Measurements from ENCODE around the gene FYN. TPM values are rescaled to one million over a fixed set of nuclear protein-coding genes. Genes with fewer than 3 reads are reported as not detected.

FYN gene
- total RNA-seq, 1 donor from 2014 or later = 474 TPM

DNA sequence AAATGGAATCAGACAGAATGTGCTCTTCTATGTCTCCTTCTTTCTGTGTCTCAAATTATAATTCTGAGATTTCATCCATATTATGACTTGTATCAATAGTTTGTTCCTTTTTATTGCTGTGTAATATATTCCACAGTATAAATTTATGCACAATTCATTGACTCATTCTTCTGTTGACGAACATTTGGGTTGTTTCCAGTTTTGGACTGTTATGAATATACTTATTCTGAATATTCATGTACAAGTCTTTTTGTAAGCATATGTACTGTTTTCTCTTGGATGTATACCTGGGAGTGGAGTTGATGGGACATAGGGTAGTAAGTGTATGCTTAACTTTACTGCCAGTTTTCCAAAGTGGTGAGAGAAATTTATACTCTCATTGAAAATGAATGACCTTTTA is 239.4 kb downstream of the FYN start:
- H3K36me3 Mint-ChIP-seq (ENCODE audit: low read depth, unreplicated experiment) = peaks cover 3% of the 10 kb centered on the region
- H3K4me3 Mint-ChIP-seq (ENCODE audit: unreplicated experiment) = no peak overlapping the region
- TF ChIP-seq, protein P1, sequence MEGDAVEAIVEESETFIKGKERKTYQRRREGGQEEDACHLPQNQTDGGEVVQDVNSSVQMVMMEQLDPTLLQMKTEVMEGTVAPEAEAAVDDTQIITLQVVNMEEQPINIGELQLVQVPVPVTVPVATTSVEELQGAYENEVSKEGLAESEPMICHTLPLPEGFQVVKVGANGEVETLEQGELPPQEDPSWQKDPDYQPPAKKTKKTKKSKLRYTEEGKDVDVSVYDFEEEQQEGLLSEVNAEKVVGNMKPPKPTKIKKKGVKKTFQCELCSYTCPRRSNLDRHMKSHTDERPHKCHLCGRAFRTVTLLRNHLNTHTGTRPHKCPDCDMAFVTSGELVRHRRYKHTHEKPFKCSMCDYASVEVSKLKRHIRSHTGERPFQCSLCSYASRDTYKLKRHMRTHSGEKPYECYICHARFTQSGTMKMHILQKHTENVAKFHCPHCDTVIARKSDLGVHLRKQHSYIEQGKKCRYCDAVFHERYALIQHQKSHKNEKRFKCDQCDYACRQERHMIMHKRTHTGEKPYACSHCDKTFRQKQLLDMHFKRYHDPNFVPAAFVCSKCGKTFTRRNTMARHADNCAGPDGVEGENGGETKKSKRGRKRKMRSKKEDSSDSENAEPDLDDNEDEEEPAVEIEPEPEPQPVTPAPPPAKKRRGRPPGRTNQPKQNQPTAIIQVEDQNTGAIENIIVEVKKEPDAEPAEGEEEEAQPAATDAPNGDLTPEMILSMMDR (IDR thresholded peaks at IDR 0.05; ENCODE audit: unreplicated experiment) = no peak
- DNase-seq (ENCODE audit: low spot score) = no peak
- peak overlapping the region; percentile 31 for H3K27ac Mint-ChIP-seq (ENCODE audit: unreplicated experiment)
- H3K4me1 Mint-ChIP-seq (ENCODE audit: unreplicated experiment) = peaks cover 12% of the 10 kb centered on the region
- peaks cover 4% of the 10 kb centered on the region for H3K27me3 Mint-ChIP-seq (ENCODE audit: unreplicated experiment)
- H3K9me3 Mint-ChIP-seq (ENCODE audit: unreplicated experiment) = no peaks in the 10 kb centered on the region

DNA sequence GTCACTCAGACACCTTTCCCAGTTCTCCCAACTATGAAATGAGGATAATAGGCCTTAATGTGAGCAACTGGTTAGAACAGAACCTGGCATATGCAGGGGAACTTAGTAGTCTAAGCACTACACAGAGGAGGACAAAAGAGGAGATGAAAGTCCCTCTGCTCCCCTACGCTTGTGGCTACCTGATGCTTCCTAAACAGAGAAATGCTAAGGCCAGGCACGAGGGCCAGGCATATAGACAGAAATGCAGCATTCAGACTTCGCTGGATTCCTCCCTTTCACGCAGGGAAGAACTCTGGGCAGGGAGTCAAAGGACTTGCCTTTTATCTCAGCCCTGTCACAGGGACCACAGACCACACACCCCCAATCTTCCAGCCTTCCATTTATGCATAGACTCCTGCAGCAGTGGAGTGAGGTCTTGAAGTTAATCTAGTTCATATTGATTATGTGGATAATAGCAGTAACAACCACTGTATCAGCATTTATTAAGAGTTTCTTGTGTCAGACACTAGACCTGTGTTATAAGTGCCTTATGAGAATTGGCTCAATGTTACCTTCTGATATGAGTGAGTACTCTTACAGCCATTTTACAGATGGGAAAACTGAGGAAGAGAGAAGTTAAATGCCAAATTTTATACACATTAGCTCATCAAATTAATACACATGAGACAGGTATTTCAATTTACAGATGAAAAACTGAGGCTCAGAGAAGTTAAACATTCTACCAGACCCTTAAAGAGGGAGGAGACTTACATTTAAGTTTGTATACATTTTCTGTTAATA is 240.6 kb downstream of the FYN start:
- Mint-ChIP-seq H3K36me3 (ENCODE audit: low read depth, unreplicated experiment) (peaks cover 3% of the 10 kb centered on the region), H3K4me3 (ENCODE audit: unreplicated experiment) (no peak overlapping the region), H3K27me3 (ENCODE audit: unreplicated experiment) (peaks cover 4% of the 10 kb centered on the region), H3K9me3 (ENCODE audit: unreplicated experiment) (no peaks in the 10 kb centered on the region), H3K27ac (ENCODE audit: unreplicated experiment) (no peak overlapping the region), H3K4me1 (ENCODE audit: unreplicated experiment) (peaks cover 12% of the 10 kb centered on the region)
- no peak for DNase-seq (ENCODE audit: low spot score)
- TF ChIP-seq, protein P1 (IDR thresholded peaks at IDR 0.05; ENCODE audit: unreplicated experiment) = no peak

DNA sequence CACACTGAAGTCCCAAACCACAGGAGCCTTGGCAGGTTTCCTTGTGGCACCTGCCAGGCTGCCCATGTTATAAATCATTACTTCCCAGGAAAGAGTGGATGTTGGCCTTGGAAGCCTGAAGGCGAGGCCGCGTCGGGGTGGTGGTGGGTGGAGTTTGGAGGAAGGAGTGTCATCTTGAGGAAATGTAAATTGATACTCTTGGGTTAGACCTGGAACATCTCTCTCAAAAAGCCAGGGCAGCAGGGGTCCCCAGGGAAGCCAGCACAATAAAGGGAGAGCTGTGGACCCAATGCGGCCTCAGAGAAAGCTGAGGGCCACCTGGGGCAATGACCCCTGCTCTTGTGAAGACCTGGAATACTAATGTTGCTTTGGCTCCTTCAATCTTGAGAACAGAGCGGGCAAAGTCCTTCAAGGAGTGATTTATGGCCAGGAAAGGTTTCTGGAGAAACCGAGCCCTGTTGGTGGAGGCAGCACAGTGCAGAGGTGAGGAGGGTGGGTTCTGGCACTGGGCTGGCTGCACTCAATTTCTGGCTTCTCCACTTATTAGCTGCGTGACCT is 241.3 kb downstream of the FYN start:
- Mint-ChIP-seq H3K27ac (ENCODE audit: unreplicated experiment) (no peak overlapping the region), H3K4me1 (ENCODE audit: unreplicated experiment) (peaks cover 12% of the 10 kb centered on the region), H3K9me3 (ENCODE audit: unreplicated experiment) (no peaks in the 10 kb centered on the region), H3K4me3 (ENCODE audit: unreplicated experiment) (no peak overlapping the region), H3K27me3 (ENCODE audit: unreplicated experiment) (peaks cover 4% of the 10 kb centered on the region), H3K36me3 (ENCODE audit: low read depth, unreplicated experiment) (peaks cover 3% of the 10 kb centered on the region)
- TF ChIP-seq, protein P1 (IDR thresholded peaks at IDR 0.05; ENCODE audit: unreplicated experiment) = no peak
- DNase-seq (ENCODE audit: low spot score) = no peak

DNA sequence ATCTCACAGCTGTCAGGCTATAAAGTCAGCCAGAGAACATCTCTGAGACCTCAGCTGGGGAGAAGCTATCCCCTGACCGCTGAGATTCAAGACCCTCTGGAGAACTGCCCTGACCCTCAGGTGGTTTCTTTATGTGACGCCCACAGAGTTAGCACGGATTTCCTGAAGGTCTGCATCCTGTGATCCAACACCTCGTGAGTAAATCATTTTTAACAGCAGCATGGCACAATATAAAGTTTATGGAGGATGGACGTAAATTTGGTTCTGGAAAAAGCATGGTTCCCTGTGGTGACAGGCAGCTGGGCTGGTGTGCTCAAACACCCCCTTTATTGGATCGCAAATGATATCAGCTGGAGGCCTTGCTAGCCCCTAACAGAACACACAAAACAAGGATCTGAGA is 242.2 kb downstream of the FYN start:
- Mint-ChIP-seq H3K27ac (ENCODE audit: unreplicated experiment) (no peak overlapping the region), H3K36me3 (ENCODE audit: low read depth, unreplicated experiment) (peaks cover 3% of the 10 kb centered on the region), H3K9me3 (ENCODE audit: unreplicated experiment) (no peaks in the 10 kb centered on the region)

More for the DNA sequence above, 242.2 kb downstream of the FYN start:
- TF ChIP-seq, protein P1 (IDR thresholded peaks at IDR 0.05; ENCODE audit: unreplicated experiment) = no peak
- no peak for DNase-seq (ENCODE audit: low spot score)
- no peak overlapping the region for H3K4me3 Mint-ChIP-seq (ENCODE audit: unreplicated experiment)
- H3K27me3 Mint-ChIP-seq (ENCODE audit: unreplicated experiment) = peaks cover 4% of the 10 kb centered on the region
- H3K4me1 Mint-ChIP-seq (ENCODE audit: unreplicated experiment) = peaks cover 12% of the 10 kb centered on the region
